GM19193 (cell line): ENCODE measurements around the gene STEAP1B.

ENCODE experiments used
- POLR2A ChIP-seq: IDR thresholded peaks from 4 replicates; pipeline ENCODE4 v1.6.1; 2011; ENCODE audit not compliant: insufficient read depth, insufficient read length; ENCODE audit errors: extremely low read depth

STEAP1B gene

GRCh38 chr7:22389892-22390291 is 110.1 kb downstream of the STEAP1B start:
- TF ChIP-seq POLR2A, result no peak

DNA sequence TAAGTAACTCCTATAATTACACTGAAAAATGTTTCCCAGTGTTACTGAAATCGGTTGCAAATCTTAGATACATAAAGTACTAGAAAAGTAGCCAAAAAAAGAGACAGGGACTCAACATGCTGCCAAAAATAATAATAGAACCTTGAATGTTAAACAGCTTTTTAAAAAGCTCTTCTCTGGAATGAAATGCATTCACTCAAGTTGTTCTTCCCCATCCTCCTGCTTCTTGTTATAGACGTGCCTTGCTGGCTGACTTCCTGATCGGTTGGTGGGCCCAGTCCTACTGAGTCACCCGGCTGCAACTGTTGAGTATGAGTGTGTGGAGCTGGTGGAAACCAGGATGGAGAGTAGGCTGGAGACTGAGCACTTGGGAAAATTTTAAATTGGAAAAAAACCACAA is 112.4 kb downstream of the STEAP1B start:
- no peak for TF ChIP-seq POLR2A

DNA sequence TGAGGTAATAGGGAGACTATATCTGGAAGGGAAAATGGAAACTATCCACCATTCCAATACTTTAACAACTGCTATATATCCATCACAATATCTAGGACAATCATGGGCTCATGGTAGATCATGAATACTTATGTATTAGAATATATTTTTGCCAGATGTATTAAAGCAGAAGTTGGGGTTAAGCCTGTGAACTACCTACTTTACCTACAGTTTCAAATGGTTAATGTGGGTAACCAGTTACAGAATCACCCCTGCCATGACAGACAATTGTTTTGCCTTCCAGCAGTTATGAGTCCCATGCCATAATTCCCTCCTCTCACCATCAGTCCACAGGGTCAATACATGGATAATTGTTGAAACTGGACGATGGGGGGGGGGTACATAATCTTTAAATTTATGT is 113.1 kb downstream of the STEAP1B start:
- TF ChIP-seq POLR2A, result no peak

GRCh38 chr7:22386206-22386858 is 113.7 kb downstream of the STEAP1B start:
- no peak for TF ChIP-seq POLR2A

- no peak for TF ChIP-seq POLR2A
Observed at GRCh38 chr7:22385326-22385725, 114.7 kb downstream of the STEAP1B start.

DNA sequence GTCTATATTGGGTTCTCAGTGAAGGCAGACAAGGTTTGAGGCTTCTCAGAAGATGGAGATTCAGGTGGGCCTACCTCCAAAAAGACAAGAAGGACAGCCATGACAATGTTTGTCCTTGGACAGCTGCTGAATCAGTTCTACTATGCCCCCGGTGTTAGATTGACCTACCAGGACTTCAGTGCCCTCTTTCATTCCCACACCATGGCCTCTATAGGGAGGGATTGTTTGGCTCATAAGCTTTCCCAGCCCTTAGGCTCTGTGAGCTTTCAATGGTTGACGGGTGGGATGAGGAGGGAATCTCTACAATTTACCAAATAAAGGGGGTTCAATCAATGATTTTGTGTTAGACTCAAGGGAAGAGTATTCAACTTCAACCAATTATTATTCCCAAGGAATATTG is 119.7 kb downstream of the STEAP1B start:
- TF ChIP-seq POLR2A, result no peak

DNA sequence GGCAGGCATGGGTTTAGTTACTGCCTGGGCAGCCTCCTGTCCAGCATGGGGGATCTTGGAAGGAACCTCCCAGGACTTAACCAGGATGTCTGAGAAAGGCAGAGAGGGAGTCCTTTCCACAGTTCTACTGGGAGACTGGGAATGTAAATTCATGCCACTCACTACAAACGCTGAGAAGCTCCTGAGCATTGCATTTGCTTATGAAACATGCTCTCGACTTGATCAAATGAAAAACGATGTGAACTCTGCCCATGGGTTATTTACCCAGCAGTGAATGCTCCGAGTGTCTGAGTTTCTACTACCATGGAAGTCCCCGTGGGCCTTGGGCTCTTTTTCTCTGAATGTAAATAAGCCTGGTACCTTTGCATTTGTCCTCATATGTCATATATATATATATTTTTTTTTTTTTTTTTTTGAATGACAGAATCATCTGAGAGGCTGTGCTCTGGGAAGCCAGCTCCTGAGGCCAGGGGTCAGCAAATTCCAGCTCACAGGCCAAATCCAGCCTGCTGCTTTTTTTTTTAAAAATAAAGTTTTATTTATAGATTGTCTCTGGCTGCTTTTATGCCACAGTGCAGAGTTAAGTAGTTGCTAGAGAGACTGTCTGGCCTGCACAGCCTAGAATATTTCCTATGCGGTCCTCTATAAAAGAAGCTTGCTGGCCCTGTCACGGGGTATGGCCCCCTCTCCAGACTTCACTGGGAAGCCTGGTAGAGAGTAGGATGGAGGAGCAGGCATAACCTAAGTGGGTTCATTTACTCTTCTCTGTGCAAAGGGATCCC is 121.6 kb downstream of the STEAP1B start:
- TF ChIP-seq POLR2A, result no peak

- no peak for TF ChIP-seq POLR2A
Observed at GRCh38 chr7:22377703-22378102, 122.3 kb downstream of the STEAP1B start.

- TF ChIP-seq POLR2A, result no peak
Observed at GRCh38 chr7:22375359-22376048, 124.5 kb downstream of the STEAP1B start.

- TF ChIP-seq POLR2A, result no peak
Observed at GRCh38 chr7:22373911-22374310, 126.1 kb downstream of the STEAP1B start.

- no peak for TF ChIP-seq POLR2A
Observed at GRCh38 chr7:22373388-22373787, 126.6 kb downstream of the STEAP1B start.

GRCh38 chr7:22372863-22373262 is 127.1 kb downstream of the STEAP1B start:
- no peak for TF ChIP-seq POLR2A

GRCh38 chr7:22371878-22372277 is 128.1 kb downstream of the STEAP1B start:
- no peak for TF ChIP-seq POLR2A
